Measurements from ENCODE around the gene DNAAF5.
"Not testable (repeated sequence)": the region's sequence is repeated elsewhere in the genome, so short reads cannot be mapped to it uniquely, and the experiment has no call there.

Gene DNAAF5

GRCh38 chr7:784971-785370, 58.5 kb downstream of the DNAAF5 start:
- no peak for DNase-seq

DNA sequence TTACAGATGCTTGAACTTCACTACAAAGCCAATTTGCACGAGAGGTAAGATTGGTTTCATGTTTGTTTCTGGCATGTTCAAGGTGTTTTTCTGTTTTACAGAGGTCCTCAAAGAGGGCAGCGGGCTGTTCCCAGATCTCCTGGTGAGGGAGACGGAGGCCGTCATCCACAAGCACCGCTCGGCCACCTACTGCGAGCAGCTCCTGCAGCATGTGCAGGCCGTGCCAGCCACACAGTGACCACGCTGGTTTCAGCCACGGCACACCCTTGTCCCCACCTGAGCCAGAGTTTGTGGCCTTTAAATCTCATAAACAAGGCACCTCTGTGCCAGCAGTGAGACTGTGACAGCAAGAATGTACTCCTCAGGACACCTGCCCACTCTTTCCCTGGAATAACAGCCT, 58.9 kb downstream of the DNAAF5 start:
- no peak for DNase-seq

DNA sequence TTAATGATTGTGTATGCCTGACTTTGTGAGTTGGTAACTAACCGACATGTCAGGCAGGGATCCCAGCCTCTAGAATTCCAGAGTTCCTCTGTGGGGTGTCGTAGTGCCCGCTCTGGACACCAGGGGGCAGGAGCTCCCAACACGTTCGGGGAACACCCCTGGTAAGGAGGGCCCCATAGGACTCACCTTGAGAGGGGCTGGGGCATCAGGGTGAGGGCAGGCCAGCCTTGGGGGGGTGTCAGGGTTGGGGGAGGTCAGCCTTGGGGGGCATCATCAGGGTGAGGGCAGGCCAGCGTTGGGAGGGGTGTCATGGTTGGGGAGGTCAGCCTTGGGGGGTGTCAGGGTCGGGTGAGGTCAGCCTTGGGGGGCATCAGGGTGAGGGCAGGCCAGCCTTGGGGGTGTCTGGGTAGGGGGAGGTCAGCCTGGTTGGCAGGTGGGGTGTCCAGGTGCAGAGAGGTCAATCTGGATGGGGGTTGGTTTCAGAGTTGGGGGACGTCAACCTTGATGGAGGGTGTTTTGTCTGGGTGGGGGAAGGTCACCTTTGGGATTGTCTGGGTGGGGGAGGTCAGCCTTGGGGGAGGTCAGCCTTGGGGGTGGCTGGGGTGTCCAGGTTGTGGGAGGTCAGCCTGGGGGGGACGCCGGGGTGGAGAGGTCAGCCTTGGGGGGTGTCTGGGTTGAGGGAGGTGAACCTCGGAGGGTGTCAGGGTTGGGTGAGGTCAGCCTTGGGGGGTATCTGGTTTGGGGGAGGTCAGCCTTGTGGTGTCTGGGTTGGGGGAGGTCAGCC, 60.2 kb downstream of the DNAAF5 start:
- peak; percentile 58 for DNase-seq

- no peak for DNase-seq
Observed at GRCh38 chr7:787332-788240, 61.1 kb downstream of the DNAAF5 start.

DNA sequence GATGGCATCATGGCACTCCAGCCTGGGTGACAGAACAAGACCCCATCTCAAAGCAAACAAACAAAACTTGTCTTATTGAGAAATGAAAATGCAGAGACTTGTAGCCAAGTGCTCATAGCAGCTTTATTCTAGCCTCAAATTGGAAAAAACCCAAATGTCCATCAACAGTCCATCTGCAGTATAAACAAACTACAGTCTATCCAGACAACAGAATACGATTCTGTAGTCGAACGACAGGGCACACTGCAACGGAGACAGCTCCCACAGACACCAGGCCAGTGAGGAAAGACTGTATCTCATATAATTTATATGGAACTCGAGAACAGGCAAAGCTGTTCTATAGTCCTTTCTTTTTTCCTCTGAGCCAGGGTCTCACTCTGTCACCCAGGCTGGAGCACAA, 65.0 kb downstream of the DNAAF5 start:
- no peak for DNase-seq

GRCh38 chr7:794207-794606, 67.7 kb downstream of the DNAAF5 start:
- DNase-seq: no peak

DNA sequence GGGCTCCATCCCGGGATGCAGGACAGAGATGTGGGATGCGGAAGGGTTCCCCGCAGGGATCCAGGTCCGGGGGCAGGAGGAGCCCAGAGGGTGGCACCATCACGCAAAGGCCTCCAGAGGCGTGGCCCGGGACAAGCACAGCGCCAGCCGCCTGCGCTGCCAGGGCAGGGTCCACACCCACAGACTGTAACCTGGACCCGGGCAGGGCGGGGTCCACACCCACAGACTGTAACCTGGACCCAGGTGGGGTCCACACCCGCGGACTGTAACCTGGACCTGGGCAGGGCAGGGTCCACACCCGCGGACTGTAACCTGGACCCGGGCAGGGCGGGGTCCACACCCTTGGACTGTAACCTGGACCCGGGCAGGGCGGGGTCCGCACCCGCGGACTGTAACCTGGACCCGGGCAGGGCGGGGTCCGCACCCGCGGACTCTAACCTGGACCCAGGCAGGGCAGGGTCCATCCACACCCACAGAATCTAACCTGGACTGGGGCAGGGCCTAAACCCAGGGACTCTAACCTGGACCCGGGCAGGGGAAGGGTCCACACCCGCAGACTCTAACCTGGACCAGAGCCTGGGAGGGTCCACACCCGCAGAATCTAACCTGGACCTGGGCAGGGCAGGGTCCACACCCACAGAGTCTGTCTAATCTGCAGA, 68.3 kb downstream of the DNAAF5 start:
- DNase-seq: no peak

GRCh38 chr7:796434-797169, 70.1 kb downstream of the DNAAF5 start:
- not testable (repeated sequence) for DNase-seq

GRCh38 chr7:798921-799470, 72.5 kb downstream of the DNAAF5 start:
- DNase-seq: no peak

DNA sequence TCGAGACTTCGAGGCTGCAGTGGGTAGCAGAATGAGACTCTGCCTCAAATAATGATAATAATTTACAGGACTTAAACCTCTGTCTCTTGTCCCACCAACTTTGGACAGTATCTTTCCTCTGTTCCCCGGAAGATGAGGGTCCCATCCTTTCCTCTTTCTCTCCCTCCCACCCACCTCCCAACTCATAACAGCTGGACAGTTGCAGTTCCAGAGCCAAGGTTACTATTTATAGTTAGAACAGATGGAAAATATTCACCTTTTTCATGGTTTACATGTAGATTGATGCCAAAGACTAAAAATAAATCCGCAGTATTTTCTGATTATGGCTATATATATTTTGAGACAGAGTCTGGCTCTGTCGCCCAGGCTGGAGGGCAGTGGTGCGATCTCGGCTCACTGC, 74.2 kb downstream of the DNAAF5 start:
- DNase-seq: no peak

GRCh38 chr7:801351-801750, 74.9 kb downstream of the DNAAF5 start:
- DNase-seq: not testable (repeated sequence)

DNA sequence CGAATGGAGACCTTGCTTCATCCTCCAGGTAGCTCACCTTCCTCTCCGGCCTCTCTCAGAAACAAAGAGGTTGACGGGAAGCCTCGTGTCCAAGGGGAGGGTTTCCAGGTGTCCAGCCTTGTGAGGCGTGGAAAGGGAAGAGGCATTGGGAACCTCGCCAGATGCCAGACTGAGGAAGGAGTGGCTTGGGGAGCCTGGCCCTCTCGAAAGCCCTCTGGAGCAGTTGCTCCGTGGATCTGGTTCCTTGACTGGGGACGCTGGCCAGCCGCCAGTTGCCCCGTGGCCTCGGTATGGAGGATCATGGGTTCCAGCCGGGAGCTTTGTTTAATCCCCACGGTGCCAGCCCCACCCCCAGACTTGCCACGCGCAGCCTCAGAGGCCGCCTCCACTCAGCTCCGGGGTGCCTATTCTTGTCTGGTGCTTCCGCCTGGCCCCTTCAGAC, 75.5 kb downstream of the DNAAF5 start:
- DNase-seq: no peak

GRCh38 chr7:802500-803242, 76.2 kb downstream of the DNAAF5 start:
- DNase-seq: no peak

- no peak for DNase-seq
Observed at GRCh38 chr7:803243-803635, 76.7 kb downstream of the DNAAF5 start.

DNA sequence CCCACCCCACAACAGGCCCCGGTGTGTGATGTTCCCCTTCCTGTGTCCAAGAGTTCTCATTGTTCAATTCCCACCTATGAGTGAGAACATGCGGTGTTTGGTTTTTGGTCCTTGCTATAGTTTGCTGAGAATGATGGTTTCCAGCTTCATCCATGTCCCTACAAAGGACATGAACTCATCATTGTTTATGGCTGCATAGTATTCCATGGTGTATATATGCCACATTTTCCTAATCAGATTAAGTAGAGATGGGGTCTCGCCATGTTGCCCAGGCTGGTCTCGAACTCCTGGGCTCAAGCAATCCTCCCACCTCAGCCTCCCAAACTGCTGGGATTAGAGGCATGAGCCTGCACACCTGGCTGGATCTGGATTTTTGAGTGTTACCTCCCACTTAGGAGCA, 77.3 kb downstream of the DNAAF5 start:
- DNase-seq: not testable (repeated sequence)

GRCh38 chr7:805261-805660, 78.8 kb downstream of the DNAAF5 start:
- DNase-seq: no peak

- DNase-seq: no peak
Observed at GRCh38 chr7:815284-816216, 89.1 kb downstream of the DNAAF5 start.

DNA sequence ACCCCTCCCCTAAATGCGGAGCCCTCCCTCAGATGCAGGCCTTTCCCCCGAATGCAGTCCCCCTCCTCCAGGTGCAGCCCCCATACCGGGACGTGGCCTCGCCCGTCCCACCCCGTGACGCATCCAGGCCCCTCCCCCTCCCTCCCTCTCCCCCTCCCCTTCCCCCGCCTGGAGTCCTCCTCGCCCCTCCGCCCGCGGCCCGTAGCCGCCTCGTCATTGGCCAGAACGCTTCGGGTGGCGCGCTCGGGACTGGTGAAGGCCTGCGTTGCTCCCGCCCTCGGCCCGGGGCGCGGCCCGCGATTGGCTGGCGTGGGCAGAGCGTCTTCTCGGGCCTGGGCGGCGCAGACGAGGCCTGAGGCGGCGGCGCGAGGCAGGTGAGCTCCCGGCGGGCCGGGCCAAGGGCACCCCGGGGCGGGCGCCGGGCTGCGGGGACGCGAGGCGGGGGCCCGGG, 89.8 kb downstream of the DNAAF5 start:
- DNase-seq: peak; percentile 97

DNA sequence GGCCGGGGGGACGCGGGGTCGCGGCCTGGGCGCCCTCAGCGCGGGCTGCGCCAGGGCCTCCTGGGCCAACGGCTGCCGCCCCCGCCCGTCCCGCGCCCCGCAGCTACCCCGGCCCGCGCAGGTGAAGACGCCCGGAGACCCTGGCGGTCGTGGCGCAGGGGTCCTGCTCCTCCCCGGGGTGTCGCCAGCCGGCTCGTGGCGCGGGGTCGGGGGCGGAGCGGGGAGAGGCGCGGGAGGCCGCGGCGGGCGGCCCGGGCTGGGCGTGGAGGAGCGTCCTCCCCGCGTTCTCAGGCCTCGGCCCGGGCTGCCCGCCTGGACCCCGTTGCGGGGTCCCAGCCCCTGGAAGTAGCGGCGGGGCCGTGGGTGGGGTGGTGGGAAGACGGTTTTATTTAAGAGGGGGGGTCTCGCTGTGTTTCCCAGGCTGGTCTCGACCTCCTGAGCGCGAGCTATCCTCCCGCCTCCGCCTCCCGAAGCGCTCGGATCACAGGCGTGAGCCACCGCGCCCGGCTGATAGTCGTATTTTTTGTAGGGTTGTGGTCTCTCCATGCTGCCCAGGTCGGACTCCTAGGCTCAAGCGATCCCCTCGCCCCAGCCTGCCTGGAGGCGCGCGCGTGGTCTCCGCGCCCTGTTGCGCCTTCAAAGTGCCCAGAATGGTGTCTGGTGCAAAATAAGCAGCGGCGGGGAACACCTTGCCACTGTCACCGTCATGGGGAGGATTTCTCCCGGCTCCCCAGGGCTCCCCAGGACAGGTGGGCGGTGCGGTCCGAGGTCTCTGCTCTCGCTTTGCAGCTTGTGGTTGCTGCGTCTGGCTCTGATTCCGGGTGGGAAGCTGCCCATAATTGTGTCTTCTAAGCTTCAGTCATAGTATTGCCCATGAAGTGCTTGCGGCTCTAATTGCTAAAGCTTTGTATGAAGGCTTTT, 90.5 kb downstream of the DNAAF5 start:
- DNase-seq: peak; percentile 36

All from EL (cell line).